Keratinocyte (primary cell): Measurements from ENCODE around the gene NPAS3. TPM values are rescaled to one million over a fixed set of nuclear protein-coding genes. Genes with fewer than 3 reads are reported as not detected.

Experiments
- DNase-seq: peaks from one replicate; pipeline ENCODE4 v3.0.0-alpha.2; 2011; ENCODE audit warnings: low read depth, missing footprints, low spot score
- FAIRE-seq: peaks from 2 replicates; lab custom pipeline; 2011; peaks lifted over from hg19 to GRCh38; lab: Jason Lieb, UNC
- H2AFZ ChIP-seq: 2 replicates; pipeline ENCODE4 v1.6.0; 2012; ENCODE audit warnings: low read length, control low read depth, inconsistent platforms; ENCODE audit not compliant: control insufficient read depth
- H3K27ac ChIP-seq: 2 replicates; pipeline ENCODE4 v1.5.1; 2011; ENCODE audit warnings: low read length; ENCODE audit not compliant: control insufficient read depth, insufficient read depth
- H3K27me3 ChIP-seq: 3 replicates; pipeline ENCODE4 v1.6.0; 2011; ENCODE audit warnings: low read length; ENCODE audit not compliant: control insufficient read depth, insufficient read depth; ENCODE audit errors: extremely low read depth
- H3K36me3 ChIP-seq, 2 experiments: 2 replicates in 1 of 2; 3 replicates in 1 of 2; pipeline ENCODE4 v1.5.1; 2011; ENCODE audit warnings: low read length in 2 of 2, mild to moderate bottlenecking in 1 of 2; ENCODE audit not compliant: control insufficient read depth in 2 of 2, insufficient read depth in 2 of 2; ENCODE audit errors: extremely low read depth in 1 of 2
- H3K4me1 ChIP-seq: 3 replicates; pipeline ENCODE4 v1.5.1; 2011; ENCODE audit warnings: low read length; ENCODE audit not compliant: control insufficient read depth, insufficient read depth; ENCODE audit errors: extremely low read depth
- H3K4me2 ChIP-seq: 3 replicates; pipeline ENCODE4 v1.6.0; 2011; ENCODE audit warnings: low read depth, low read length; ENCODE audit not compliant: control insufficient read depth, insufficient read depth; ENCODE audit errors: extremely low read depth
- H3K4me3 ChIP-seq, 3 experiments: fragments of 200-600 bp in 1 of 3; sonication (generic) in 1 of 3; 2 replicates in 2 of 3; 3 replicates in 1 of 3; pipeline ENCODE4 v1.5.1; 2011 to 2016; ENCODE audit warnings: low read length in 3 of 3, mild to moderate bottlenecking in 3 of 3, control low read depth in 2 of 3, inconsistent platforms in 1 of 3, low read depth in 1 of 3, mixed read lengths in 1 of 3, mixed run types in 1 of 3, moderate library complexity in 1 of 3; ENCODE audit not compliant: control insufficient read depth in 2 of 3, insufficient read depth in 2 of 3; ENCODE audit errors: extremely low read depth in 1 of 3
- H3K79me2 ChIP-seq: 2 replicates; pipeline ENCODE4 v1.6.0; 2012; ENCODE audit warnings: low read length; ENCODE audit not compliant: control insufficient read depth, insufficient read depth
- H3K9ac ChIP-seq: 3 replicates; pipeline ENCODE4 v1.6.0; 2011; ENCODE audit warnings: low read length; ENCODE audit not compliant: control insufficient read depth, insufficient read depth; ENCODE audit errors: extremely low read depth
- H3K9me1 ChIP-seq: 3 replicates; pipeline ENCODE4 v1.6.0; 2011; ENCODE audit warnings: low read length; ENCODE audit not compliant: control insufficient read depth, insufficient read depth; ENCODE audit errors: extremely low read depth
- H3K9me3 ChIP-seq: 2 replicates; pipeline ENCODE4 v1.5.1; 2012; ENCODE audit warnings: low read depth, low read length; ENCODE audit not compliant: control insufficient read depth
- H4K20me1 ChIP-seq: 3 replicates; pipeline ENCODE4 v1.6.0; 2011; ENCODE audit warnings: low read length; ENCODE audit not compliant: control insufficient read depth, insufficient read depth; ENCODE audit errors: extremely low read depth
- CTCF ChIP-seq, 3 experiments: IDR thresholded peaks in 1 of 3; conservative IDR thresholded peaks in 1 of 3; optimal IDR thresholded peaks in 1 of 3; 2 replicates in 2 of 3; 3 replicates in 1 of 3; pipeline versions ENCODE3 to v1.5.1; 2011; ENCODE audit warnings: low read length in 3 of 3, mild to moderate bottlenecking in 3 of 3, moderate library complexity in 2 of 3, control low read depth in 1 of 3, inconsistent platforms in 1 of 3; ENCODE audit not compliant: insufficient read depth in 2 of 3; ENCODE audit errors: extremely low read depth in 1 of 3
- EZH2 ChIP-seq: IDR thresholded peaks from one replicate; pipeline ENCODE4 v1.6.1; 2012; ENCODE audit warnings: inconsistent platforms, mild to moderate bottlenecking, low read length, moderate library complexity
- dilution Hi-C: fragments of 300-500 bp; cut with MboI; formaldehyde crosslinking; loops from one replicate; pipeline ENCODE4 v1.7.0; 2020; ENCODE audit warnings: low sequenced_read_pairs; ENCODE audit not compliant: extremely low pct_ligation_motif_present
- polyA plus RNA-seq, 5 experiments: library from polyadenylated mRNA; depleted of rRNA in 3 of 5; stranded (reverse) in 3 of 5; stranded (forward) in 1 of 5; unstranded in 1 of 5; fragments of >200 nt; gene quantifications; 1 replicate in 1 of 5; 2 replicates in 3 of 5; 3 replicates in 1 of 5; pipeline versions ENCODE4 v1.2.1 to v1.2.3, GENCODE V29; 2011 to 2012; ENCODE audit warnings: missing spikeins in 2 of 5, low read depth in 1 of 5, low replicate concordance in 1 of 5

Gene NPAS3
- polyA plus RNA-seq, 1 donor (not counting 4 experiments of a cell fraction or from before 2014, with no cell fraction given), result 0.07 TPM

GRCh38 chr14:33254861-33255395 is 316.2 kb downstream of the NPAS3 start:
- no peak for TF ChIP-seq CTCF (optimal IDR thresholded peaks at IDR 0.05 in 1 of 3, IDR thresholded peaks at IDR 0.05 in 1 of 3, conservative IDR thresholded peaks at IDR 0.05 in 1 of 3; ENCODE audit: extremely low read depth in 1 of 3, insufficient read depth in 2 of 3, low read length in 3 of 3)
- TF ChIP-seq EZH2, result no peak
- Histone ChIP-seq H3K9ac (no peak overlapping the region), H3K27me3 (no peaks in the 10 kb centered on the region), H4K20me1 (no peaks in the 10 kb centered on the region), H3K4me3 (no peak overlapping the region), H3K9me1 (no peaks in the 10 kb centered on the region), H3K9me3 (no peaks in the 10 kb centered on the region), H3K4me1 (no peaks in the 10 kb centered on the region), H3K4me2 (no peak overlapping the region), H3K27ac (no peak overlapping the region), H2AFZ (no peak overlapping the region), H3K36me3 (no peaks in the 10 kb centered on the region), H3K79me2 (no peaks in the 10 kb centered on the region)
- no peak for FAIRE-seq
- DNase-seq, result no peak
- dilution Hi-C loops, result no loop called here

- H3K9me3 ChIP-seq, result no peaks in the 10 kb centered on the region
- H3K79me2 ChIP-seq, result no peaks in the 10 kb centered on the region
- H4K20me1 ChIP-seq, result no peaks in the 10 kb centered on the region
- H3K27me3 ChIP-seq, result no peaks in the 10 kb centered on the region
- H3K4me3 ChIP-seq, result no peak overlapping the region
- no peaks in the 10 kb centered on the region for H3K36me3 ChIP-seq
- H3K27ac ChIP-seq, result no peak overlapping the region
- no peak overlapping the region for H2AFZ ChIP-seq
- H3K9ac ChIP-seq, result no peak overlapping the region
- TF ChIP-seq EZH2 (no peak), CTCF (optimal IDR thresholded peaks at IDR 0.05 in 1 of 3, IDR thresholded peaks at IDR 0.05 in 1 of 3, conservative IDR thresholded peaks at IDR 0.05 in 1 of 3; ENCODE audit: extremely low read depth in 1 of 3, insufficient read depth in 2 of 3, low read length in 3 of 3) (no peak)
- no peak overlapping the region for H3K4me2 ChIP-seq
- FAIRE-seq, result no peak
- H3K9me1 ChIP-seq, result no peaks in the 10 kb centered on the region
- H3K4me1 ChIP-seq, result no peaks in the 10 kb centered on the region
- no peak for DNase-seq
- dilution Hi-C loops, result no loop called here
These were observed 319.1 kb downstream of the NPAS3 start for GRCh38 chr14:33257796-33258195.
